GM21619 (cell line): ENCODE measurements around the gene TRIM3.

Experiments
- ATAC-seq: cut with Tn5 transposase; IDR thresholded peaks from one replicate; pipeline ENCODE4 v1.9.1; 2021; ENCODE audit not compliant: unreplicated experiment

The TRIM3 gene

DNA sequence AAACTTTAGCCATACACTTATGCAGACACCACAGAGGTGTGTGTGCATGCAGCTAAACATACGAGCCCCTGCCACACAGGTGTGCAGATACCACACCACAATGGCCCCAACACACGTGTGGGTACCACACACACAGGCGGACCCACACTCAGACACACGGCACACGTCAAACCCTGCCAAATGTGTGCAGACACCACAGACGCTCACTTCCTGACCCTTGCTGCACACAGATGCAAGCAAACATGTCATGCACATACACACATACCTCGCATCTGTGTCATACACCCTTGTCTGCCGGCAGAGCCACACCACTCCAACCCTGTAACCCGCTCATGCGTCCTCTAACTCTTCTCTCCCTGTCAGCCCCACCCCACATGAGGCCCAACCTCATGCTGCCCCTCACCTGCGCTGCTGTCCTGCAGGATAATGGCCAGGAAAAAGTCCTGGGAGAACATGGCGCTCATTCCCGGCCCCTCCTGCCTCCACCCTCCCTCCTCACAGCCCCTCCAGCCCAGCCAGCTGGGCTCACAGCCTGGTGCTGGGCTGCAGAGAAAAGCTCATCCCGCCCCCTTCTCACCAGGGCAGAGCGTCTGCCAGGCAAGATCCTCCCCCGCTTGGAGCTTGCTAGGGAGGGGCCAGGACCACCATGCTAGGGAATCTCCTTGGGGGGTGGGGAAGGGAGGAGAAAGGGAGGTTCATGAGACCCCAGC is 69.2 kb downstream of the TRIM3 start:
- no peak for ATAC-seq

DNA sequence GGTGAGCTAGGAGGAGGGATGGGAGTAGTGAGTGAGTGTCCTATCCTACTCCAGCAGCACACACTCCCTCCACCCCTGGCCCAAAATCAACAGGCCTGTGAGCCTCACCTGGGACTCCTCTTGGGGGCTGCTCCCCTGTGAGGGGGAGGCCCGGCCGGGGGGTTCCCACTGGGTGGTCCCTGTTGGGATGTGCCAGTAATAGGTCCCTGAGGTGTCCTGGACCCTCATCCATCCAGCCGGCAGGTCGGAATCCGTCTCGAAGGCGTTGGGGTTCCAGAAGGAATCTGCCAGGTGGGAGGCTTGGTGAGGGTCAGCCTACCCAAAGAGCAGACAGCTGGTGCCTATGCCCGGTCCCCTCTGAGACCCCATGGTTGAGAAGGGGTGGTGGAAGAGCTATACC is 70.2 kb downstream of the TRIM3 start:
- no peak for ATAC-seq

DNA sequence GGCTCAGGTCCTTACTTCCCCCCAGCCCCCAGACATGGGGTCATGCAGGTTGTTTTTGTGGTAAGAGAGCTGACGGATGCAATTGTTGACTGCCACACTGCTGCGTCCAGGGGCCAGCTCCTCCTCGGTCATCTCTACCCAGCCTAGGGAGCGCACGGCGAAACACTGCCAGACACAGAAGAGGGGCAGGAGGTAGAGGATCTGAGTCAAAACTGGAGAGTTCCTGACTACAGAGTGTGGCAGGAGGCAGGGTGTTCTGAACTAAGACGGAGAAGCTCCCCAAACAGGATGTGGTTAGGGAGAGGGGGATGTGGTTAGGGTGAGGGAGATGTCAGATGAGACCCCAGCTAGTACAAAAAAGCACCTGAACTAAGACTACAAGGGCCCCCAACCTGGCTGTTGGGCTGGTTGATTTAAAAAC is 71.2 kb downstream of the TRIM3 start:
- ATAC-seq, result peak; percentile 96

- peak; percentile 31 for ATAC-seq
Measured at GRCh38 chr11:6402061-6402470, 71.7 kb downstream of the TRIM3 start.

- ATAC-seq, result no peak
Measured at GRCh38 chr11:6401464-6401863, 72.3 kb downstream of the TRIM3 start.

DNA sequence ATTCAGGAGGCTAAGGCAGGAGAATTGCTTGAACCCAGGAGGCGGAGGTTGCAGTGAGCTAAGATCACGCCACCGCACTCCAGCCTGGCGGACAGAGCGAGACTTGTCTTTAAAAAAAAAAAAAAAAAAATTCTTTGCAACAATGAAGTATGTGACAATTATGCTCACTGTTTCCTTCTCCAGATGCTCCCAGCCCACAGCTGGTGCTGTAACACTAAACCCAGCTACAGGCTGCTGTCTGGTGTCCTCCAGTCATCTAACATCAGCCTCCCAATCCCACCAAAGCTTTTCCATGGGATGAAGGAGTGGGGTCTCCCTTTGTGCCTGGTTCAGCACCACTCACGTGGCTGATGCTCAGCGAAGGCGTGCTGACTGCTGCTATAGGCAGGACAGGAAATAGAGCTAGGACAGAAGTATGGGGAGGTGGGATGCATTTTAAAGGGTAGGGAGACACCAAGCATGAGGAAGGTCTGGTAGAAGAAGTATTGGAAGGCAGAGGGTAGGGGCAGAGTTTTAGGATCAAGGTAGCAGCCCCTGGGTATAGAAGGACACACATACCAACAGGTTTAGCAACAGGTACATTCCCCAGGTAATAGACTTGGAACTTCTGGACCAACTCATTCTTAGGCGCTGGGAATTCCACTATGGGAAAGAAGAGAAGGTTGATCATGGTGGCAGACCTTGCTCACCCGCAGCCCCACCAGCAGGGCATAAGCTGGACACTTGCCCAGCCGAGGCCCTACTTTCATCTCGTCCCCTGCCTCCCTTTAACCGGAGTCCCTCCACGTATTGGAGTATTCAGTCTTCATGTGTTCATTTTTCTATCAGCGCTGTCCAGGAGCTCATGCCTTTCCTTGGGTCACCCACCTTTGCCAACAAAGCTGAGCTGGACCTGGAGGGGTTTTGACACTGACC is 73.1 kb downstream of the TRIM3 start:
- ATAC-seq, result no peak
